HTERT RPE-1 (cell line): ENCODE measurements around the gene GNPTAB.
"Not testable (repeated sequence)": the region's sequence is repeated elsewhere in the genome, so short reads cannot be mapped to it uniquely, and the experiment has no call there.

ENCODE experiments used
- in situ Hi-C: fragments of 300-500 bp; cut with MboI; formaldehyde crosslinking; loops from 4 replicates; pipeline ENCODE4 v1.14.3; 2020; ENCODE audit warnings: low sequenced_read_pairs

The GNPTAB gene

GRCh38 chr12:101830367-101831325, at the start of gene GNPTAB:
Gene GNPTAB, minus strand, starts transcription at chr12:101830959. Its CDS starts 284 bp downstream, at chr12:101830675.
- in situ Hi-C loops, result no loop called here

- in situ Hi-C loops, result no loop called here
Measured at GRCh38 chr12:101878243-101878821, 47.6 kb upstream of the GNPTAB start.

GRCh38 chr12:101877806-101878242, 47.1 kb upstream of the GNPTAB start:
- in situ Hi-C loops, result no loop called here

GRCh38 chr12:101876861-101877805, 46.4 kb upstream of the GNPTAB start, which contains the start of gene DRAM1:
Gene DRAM1, plus strand, starts transcription at chr12:101877580. Its CDS starts 210 bp downstream, at chr12:101877790.
- in situ Hi-C loops, result no loop called here

- in situ Hi-C loops, result no loop called here
Measured at GRCh38 chr12:101876322-101876860, 45.6 kb upstream of the GNPTAB start.

GRCh38 chr12:101875162-101875561, 44.4 kb upstream of the GNPTAB start:
- in situ Hi-C loops, result no loop called here

- in situ Hi-C loops, result no loop called here
Measured at GRCh38 chr12:101870925-101871324, 40.2 kb upstream of the GNPTAB start.

- in situ Hi-C loops, result not testable (repeated sequence)
Measured at GRCh38 chr12:101867619-101868018, 36.9 kb upstream of the GNPTAB start.

- in situ Hi-C loops, result no loop called here
Measured at GRCh38 chr12:101866615-101867373, 36.0 kb upstream of the GNPTAB start.

GRCh38 chr12:101863981-101864380, 33.2 kb upstream of the GNPTAB start:
- in situ Hi-C loops, result no loop called here

GRCh38 chr12:101862245-101862644, 31.5 kb upstream of the GNPTAB start:
- in situ Hi-C loops, result no loop called here

- in situ Hi-C loops, result not testable (repeated sequence)
Measured at GRCh38 chr12:101861688-101862087, 30.9 kb upstream of the GNPTAB start.

GRCh38 chr12:101859664-101860607, 29.2 kb upstream of the GNPTAB start:
- in situ Hi-C loops, result no loop called here

GRCh38 chr12:101858361-101858760, 27.6 kb upstream of the GNPTAB start:
- in situ Hi-C loops, result no loop called here

GRCh38 chr12:101857043-101857558, 26.3 kb upstream of the GNPTAB start:
- in situ Hi-C loops, result no loop called here

- in situ Hi-C loops, result not testable (repeated sequence)
Measured at GRCh38 chr12:101856614-101857013, 25.9 kb upstream of the GNPTAB start.

GRCh38 chr12:101855976-101856375, 25.2 kb upstream of the GNPTAB start:
- in situ Hi-C loops, result no loop called here

- in situ Hi-C loops, result no loop called here
Measured at GRCh38 chr12:101855364-101855884, 24.7 kb upstream of the GNPTAB start.
